ENCODE measurements around the gene CCNI.

GRCh38 chr4:77039796-77040195, 36.0 kb downstream of the CCNI start:
- no peak for TF ChIP-seq CTCF (IDR thresholded peaks at IDR 0.05)
- no peak for TF ChIP-seq POLR2A (IDR thresholded peaks at IDR 0.05)
- no peak for TF ChIP-seq EP300 (IDR thresholded peaks at IDR 0.05)
